ENCODE measurements around the gene CNTN4. TPM values are rescaled to one million over a fixed set of nuclear protein-coding genes. Genes with fewer than 3 reads are reported as not detected.

Gene CNTN4
- total RNA-seq, 1 donor from 2014 or later = 48.3 TPM

DNA sequence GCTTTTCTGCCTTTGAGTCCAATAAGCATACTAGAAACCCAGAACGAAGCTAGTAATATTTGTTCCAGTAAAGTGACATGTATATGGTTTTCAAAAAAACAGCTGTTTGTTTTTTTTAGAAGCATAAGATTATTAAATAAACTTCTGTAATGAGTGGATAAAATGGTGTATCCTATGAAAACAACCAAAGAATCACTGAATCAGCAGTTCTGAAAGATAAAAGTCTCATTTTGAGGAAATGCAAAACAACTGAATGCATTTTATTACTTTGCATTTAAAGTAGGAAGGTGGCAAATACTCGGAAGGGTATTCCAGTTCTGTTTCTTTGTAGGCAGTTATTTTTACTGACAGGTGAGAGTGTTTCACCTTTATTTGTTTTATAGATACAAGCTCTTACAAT, 107.0 kb downstream of the CNTN4 start:
- no peak overlapping the region for H3K4me3 Mint-ChIP-seq (ENCODE audit: unreplicated experiment)
- no peaks in the 10 kb centered on the region for H3K27me3 Mint-ChIP-seq (ENCODE audit: unreplicated experiment)
- no peak overlapping the region for H3K27ac Mint-ChIP-seq (ENCODE audit: unreplicated experiment)
- TF ChIP-seq, protein P1, sequence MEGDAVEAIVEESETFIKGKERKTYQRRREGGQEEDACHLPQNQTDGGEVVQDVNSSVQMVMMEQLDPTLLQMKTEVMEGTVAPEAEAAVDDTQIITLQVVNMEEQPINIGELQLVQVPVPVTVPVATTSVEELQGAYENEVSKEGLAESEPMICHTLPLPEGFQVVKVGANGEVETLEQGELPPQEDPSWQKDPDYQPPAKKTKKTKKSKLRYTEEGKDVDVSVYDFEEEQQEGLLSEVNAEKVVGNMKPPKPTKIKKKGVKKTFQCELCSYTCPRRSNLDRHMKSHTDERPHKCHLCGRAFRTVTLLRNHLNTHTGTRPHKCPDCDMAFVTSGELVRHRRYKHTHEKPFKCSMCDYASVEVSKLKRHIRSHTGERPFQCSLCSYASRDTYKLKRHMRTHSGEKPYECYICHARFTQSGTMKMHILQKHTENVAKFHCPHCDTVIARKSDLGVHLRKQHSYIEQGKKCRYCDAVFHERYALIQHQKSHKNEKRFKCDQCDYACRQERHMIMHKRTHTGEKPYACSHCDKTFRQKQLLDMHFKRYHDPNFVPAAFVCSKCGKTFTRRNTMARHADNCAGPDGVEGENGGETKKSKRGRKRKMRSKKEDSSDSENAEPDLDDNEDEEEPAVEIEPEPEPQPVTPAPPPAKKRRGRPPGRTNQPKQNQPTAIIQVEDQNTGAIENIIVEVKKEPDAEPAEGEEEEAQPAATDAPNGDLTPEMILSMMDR (IDR thresholded peaks at IDR 0.05) = no peak
- no peaks in the 10 kb centered on the region for H3K4me1 Mint-ChIP-seq (ENCODE audit: unreplicated experiment)
- DNase-seq (ENCODE audit: extremely low spot score, unreplicated experiment) = no peak
- no peaks in the 10 kb centered on the region for H3K36me3 Mint-ChIP-seq (ENCODE audit: unreplicated experiment)
- peaks cover 5% of the 10 kb centered on the region for H3K9me3 Mint-ChIP-seq (ENCODE audit: unreplicated experiment)

GRCh38 chr3:2206536-2206935, 107.9 kb downstream of the CNTN4 start:
- no peaks in the 10 kb centered on the region for H3K27me3 Mint-ChIP-seq (ENCODE audit: unreplicated experiment)
- DNase-seq (ENCODE audit: extremely low spot score, unreplicated experiment) = no peak
- TF ChIP-seq, protein P1 (IDR thresholded peaks at IDR 0.05) = no peak
- no peaks in the 10 kb centered on the region for H3K36me3 Mint-ChIP-seq (ENCODE audit: unreplicated experiment)
- no peak overlapping the region for H3K4me3 Mint-ChIP-seq (ENCODE audit: unreplicated experiment)
- no peak overlapping the region for H3K27ac Mint-ChIP-seq (ENCODE audit: unreplicated experiment)
- H3K4me1 Mint-ChIP-seq (ENCODE audit: unreplicated experiment) = no peaks in the 10 kb centered on the region
- H3K9me3 Mint-ChIP-seq (ENCODE audit: unreplicated experiment) = peaks cover 5% of the 10 kb centered on the region

DNA sequence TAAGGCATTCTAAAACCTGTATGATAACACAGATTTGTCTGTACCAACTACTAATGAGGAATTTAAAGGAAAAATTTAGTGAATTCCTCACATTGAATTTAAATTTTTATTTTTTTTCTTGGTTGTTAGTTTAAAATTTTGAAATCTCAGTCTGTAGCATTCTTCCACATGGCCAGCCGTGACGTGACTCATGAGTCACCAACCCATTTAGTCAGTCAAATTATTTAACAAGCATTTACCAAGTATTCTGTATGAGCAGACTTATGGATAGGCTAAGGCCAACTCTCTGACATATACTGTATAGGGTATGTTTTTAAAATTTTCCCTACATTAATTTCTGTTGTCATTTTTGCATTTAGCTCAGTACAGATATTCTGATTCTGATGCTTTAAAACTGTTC, 112.9 kb downstream of the CNTN4 start:
- H3K9me3 Mint-ChIP-seq (ENCODE audit: unreplicated experiment) = peaks cover 9% of the 10 kb centered on the region
- H3K4me3 Mint-ChIP-seq (ENCODE audit: unreplicated experiment) = no peak overlapping the region
- no peaks in the 10 kb centered on the region for H3K27me3 Mint-ChIP-seq (ENCODE audit: unreplicated experiment)
- no peaks in the 10 kb centered on the region for H3K4me1 Mint-ChIP-seq (ENCODE audit: unreplicated experiment)
- TF ChIP-seq, protein P1 (IDR thresholded peaks at IDR 0.05) = no peak
- no peak for DNase-seq (ENCODE audit: extremely low spot score, unreplicated experiment)
- no peaks in the 10 kb centered on the region for H3K36me3 Mint-ChIP-seq (ENCODE audit: unreplicated experiment)
- no peak overlapping the region for H3K27ac Mint-ChIP-seq (ENCODE audit: unreplicated experiment)

- no peaks in the 10 kb centered on the region for H3K27me3 Mint-ChIP-seq (ENCODE audit: unreplicated experiment)
- no peaks in the 10 kb centered on the region for H3K4me1 Mint-ChIP-seq (ENCODE audit: unreplicated experiment)
- DNase-seq (ENCODE audit: extremely low spot score, unreplicated experiment) = no peak
- no peaks in the 10 kb centered on the region for H3K36me3 Mint-ChIP-seq (ENCODE audit: unreplicated experiment)
- TF ChIP-seq, protein P1 (IDR thresholded peaks at IDR 0.05) = no peak
- H3K27ac Mint-ChIP-seq (ENCODE audit: unreplicated experiment) = no peak overlapping the region
- H3K4me3 Mint-ChIP-seq (ENCODE audit: unreplicated experiment) = no peak overlapping the region
- peaks cover 7% of the 10 kb centered on the region for H3K9me3 Mint-ChIP-seq (ENCODE audit: unreplicated experiment)
Measured at GRCh38 chr3:2212206-2212605, 113.5 kb downstream of the CNTN4 start.

DNA sequence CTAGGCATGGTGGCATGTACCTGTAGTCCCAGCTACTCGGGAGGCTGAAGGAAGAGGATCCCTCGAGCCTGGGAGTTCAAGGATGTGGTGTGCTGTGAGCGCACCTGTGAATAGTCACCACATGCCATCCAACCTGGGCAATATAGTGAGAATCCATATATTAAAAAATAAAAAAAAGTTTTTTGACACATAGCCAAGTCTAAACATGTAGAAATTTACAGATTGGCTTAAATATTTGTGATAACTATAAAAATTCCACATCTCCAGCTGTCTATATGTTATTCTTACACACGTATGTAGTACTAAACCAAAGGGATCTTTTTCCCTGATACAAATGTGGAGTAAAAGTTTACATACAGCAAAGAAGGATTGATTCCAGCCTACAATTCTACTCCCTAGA, 119.7 kb downstream of the CNTN4 start:
- TF ChIP-seq, protein P1 (IDR thresholded peaks at IDR 0.05) = no peak
- DNase-seq (ENCODE audit: extremely low spot score, unreplicated experiment) = no peak
- Mint-ChIP-seq H3K4me3 (ENCODE audit: unreplicated experiment) (no peak overlapping the region), H3K4me1 (ENCODE audit: unreplicated experiment) (no peaks in the 10 kb centered on the region), H3K27me3 (ENCODE audit: unreplicated experiment) (no peaks in the 10 kb centered on the region), H3K9me3 (ENCODE audit: unreplicated experiment) (peaks cover 4% of the 10 kb centered on the region), H3K27ac (ENCODE audit: unreplicated experiment) (no peak overlapping the region), H3K36me3 (ENCODE audit: unreplicated experiment) (no peaks in the 10 kb centered on the region)

Measured in osteocyte (in vitro differentiated cells).